Tibial nerve (tissue), 4 donors: ENCODE data around the gene ADPGK.

Source experiments
- CTCF ChIP-seq, 5 experiments: fragments of 200-600 bp in 3 of 5; fragments of 450-650 bp in 2 of 5; sonication (generic) in 3 of 5; IDR thresholded peaks; one replicate each; pipeline ENCODE4 v1.5.1; 2016 to 2019; ENCODE audit warnings: antibody characterized with exemption in 5 of 5, mild to moderate bottlenecking in 3 of 5, moderate library complexity in 2 of 5
- EP300 ChIP-seq, 2 donors: sonication (generic); formaldehyde crosslinking; IDR thresholded peaks; one replicate each; pipeline ENCODE4 v1.6.1; 2017; ENCODE audit warnings: antibody characterized with exemption in 2 of 2, mild to moderate bottlenecking in 1 of 2
- POLR2A ChIP-seq, 2 donors: fragments of 450-650 bp; IDR thresholded peaks; one replicate each; pipeline ENCODE4 v1.6.1; 2017; ENCODE audit warnings: antibody characterized with exemption in 2 of 2, mild to moderate bottlenecking in 2 of 2, moderate library complexity in 2 of 2

- TF ChIP-seq POLR2A (IDR thresholded peaks at IDR 0.05) = no peak
- TF ChIP-seq CTCF (IDR thresholded peaks at IDR 0.05) = no peak
- TF ChIP-seq EP300 (IDR thresholded peaks at IDR 0.05) = no peak
Measured at GRCh38 chr15:72733941-72734738, 49.4 kb downstream of the ADPGK start.
